Activated T-cell treated with anti-CD3 and anti-CD28 coated beads, Interleukin-2, amount 50 U/mL, for 72 hours (primary cell): ENCODE measurements around the gene MDFI. TPM values are rescaled to one million over a fixed set of nuclear protein-coding genes. Genes with fewer than 3 reads are reported as not detected.

Experiments
- ATAC-seq, 2 donors: fragments of 150-1000 bp; cut with Tn5 transposase; replicated peaks in 1 of 2; 2 replicates each; pipeline ENCODE4 v1.10.0; 2021; ENCODE audit warnings: moderate library complexity in 2 of 2, mild to moderate bottlenecking in 1 of 2
- DNase-seq, 2 donors: peaks; one replicate each; pipeline ENCODE4 v3.0.0; 2021 to 2022; ENCODE audit warnings: mixed read lengths in 1 of 2
- H3K27ac Mint-ChIP-seq: one replicate; pipeline ENCODE4 v1.8.0; 2022; ENCODE audit warnings: mild to moderate bottlenecking, moderate library complexity, mixed read lengths
- H3K27me3 Mint-ChIP-seq: one replicate; pipeline ENCODE4 v1.8.0; 2022; ENCODE audit warnings: low read depth, mixed read lengths
- H3K36me3 Mint-ChIP-seq, 2 donors: one replicate each; pipeline ENCODE4 v1.8.0; 2022; ENCODE audit warnings: mixed read lengths in 2 of 2, mild to moderate bottlenecking in 1 of 2; ENCODE audit not compliant: insufficient read depth in 2 of 2
- H3K4me1 Mint-ChIP-seq: one replicate; pipeline ENCODE4 v1.8.0; 2022; ENCODE audit warnings: low read depth, mixed read lengths
- H3K4me3 Mint-ChIP-seq, 2 donors: one replicate each; pipeline ENCODE4 v1.8.0; 2022; ENCODE audit warnings: mild to moderate bottlenecking in 2 of 2, mixed read lengths in 2 of 2, moderate library complexity in 2 of 2
- H3K9me3 Mint-ChIP-seq, 2 donors: one replicate each; pipeline ENCODE4 v1.8.0; 2022; ENCODE audit warnings: mixed read lengths in 2 of 2
- total RNA-seq, 2 donors: library from RNA; stranded (reverse); gene quantifications; one replicate each; pipeline ENCODE4 v1.2.3, GENCODE V29; 2022

MDFI gene
- total RNA-seq, 2 donors from 2014 or later, result not detected

GRCh38 chr6:41688256-41688965, 50.1 kb downstream of the MDFI start:
- Mint-ChIP-seq H3K4me1 (peaks cover 5% of the 10 kb centered on the region), H3K36me3 (no peaks in the 10 kb centered on the region), H3K9me3 (no peaks in the 10 kb centered on the region), H3K4me3 (no peak overlapping the region), H3K27me3 (no peaks in the 10 kb centered on the region), H3K27ac (no peak overlapping the region)
- no peak for DNase-seq
- no peak for ATAC-seq

DNA sequence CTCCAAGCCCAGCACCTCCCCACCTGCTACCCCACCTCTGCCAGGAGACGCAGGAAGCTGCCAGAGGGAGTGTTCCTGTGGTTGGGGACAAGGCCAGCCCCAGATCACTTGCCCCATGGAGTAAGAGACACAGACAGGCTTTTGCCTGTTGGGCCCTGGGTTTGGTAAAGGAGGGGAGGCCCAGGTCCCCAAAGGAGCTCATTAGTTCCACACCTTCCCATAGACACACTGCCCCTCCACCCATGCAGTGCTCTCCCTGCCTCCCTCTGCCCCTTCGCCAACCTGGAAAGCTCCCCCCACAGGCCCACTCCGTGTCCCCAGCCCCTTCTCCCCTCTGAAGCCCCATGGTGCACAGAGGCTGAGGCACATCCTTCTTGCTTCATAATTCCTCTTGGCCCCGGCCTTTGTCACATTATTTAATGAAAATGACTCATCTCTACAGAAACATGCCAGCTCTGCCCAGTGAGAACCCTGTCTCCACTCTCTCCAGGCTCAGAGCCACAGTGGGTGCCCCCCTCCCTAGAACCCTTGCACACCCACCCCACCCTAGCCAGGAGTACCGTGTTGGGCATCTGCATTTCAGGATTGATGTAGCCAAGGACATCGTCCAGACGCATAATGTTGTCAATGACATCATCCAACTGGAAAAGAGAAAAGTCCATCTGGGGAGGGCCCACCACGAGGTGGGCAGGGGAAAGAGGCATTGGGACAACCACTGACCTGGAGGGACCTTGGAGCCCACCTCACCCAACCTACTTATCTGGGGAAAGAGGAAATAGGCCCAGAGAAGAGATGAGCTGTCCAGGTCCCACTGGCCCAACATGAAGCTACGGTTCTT, 51.1 kb downstream of the MDFI start:
- no peak overlapping the region for H3K27ac Mint-ChIP-seq
- H3K27me3 Mint-ChIP-seq, result no peaks in the 10 kb centered on the region
- no peaks in the 10 kb centered on the region for H3K4me1 Mint-ChIP-seq
- no peak for ATAC-seq
- no peaks in the 10 kb centered on the region for H3K9me3 Mint-ChIP-seq
- no peak for DNase-seq
- no peaks in the 10 kb centered on the region for H3K36me3 Mint-ChIP-seq
- no peak overlapping the region for H3K4me3 Mint-ChIP-seq

GRCh38 chr6:41690541-41691330, 52.5 kb downstream of the MDFI start:
- DNase-seq (no peak), ATAC-seq (no peak)
- Mint-ChIP-seq H3K4me3 (no peak overlapping the region), H3K27ac (no peak overlapping the region), H3K9me3 (no peaks in the 10 kb centered on the region), H3K4me1 (no peaks in the 10 kb centered on the region), H3K36me3 (no peaks in the 10 kb centered on the region), H3K27me3 (no peaks in the 10 kb centered on the region)

GRCh38 chr6:41691426-41692079, 53.3 kb downstream of the MDFI start:
- Mint-ChIP-seq H3K4me3 (no peak overlapping the region), H3K9me3 (no peaks in the 10 kb centered on the region), H3K27me3 (no peaks in the 10 kb centered on the region), H3K36me3 (no peaks in the 10 kb centered on the region), H3K4me1 (no peaks in the 10 kb centered on the region), H3K27ac (no peak overlapping the region)
- ATAC-seq (no peak), DNase-seq (no peak)

- Mint-ChIP-seq H3K36me3 (no peaks in the 10 kb centered on the region), H3K9me3 (no peaks in the 10 kb centered on the region), H3K27me3 (no peaks in the 10 kb centered on the region), H3K4me1 (no peaks in the 10 kb centered on the region), H3K4me3 (no peak overlapping the region), H3K27ac (no peak overlapping the region)
- DNase-seq (no peak), ATAC-seq (no peak)
These were observed 53.9 kb downstream of the MDFI start for GRCh38 chr6:41692080-41692675.

- Mint-ChIP-seq H3K4me1 (no peaks in the 10 kb centered on the region), H3K27me3 (no peaks in the 10 kb centered on the region), H3K36me3 (no peaks in the 10 kb centered on the region), H3K27ac (no peak overlapping the region), H3K9me3 (no peaks in the 10 kb centered on the region), H3K4me3 (no peak overlapping the region)
- ATAC-seq, result no peak
- DNase-seq, result no peak
These were observed 54.5 kb downstream of the MDFI start for GRCh38 chr6:41692730-41693129.

DNA sequence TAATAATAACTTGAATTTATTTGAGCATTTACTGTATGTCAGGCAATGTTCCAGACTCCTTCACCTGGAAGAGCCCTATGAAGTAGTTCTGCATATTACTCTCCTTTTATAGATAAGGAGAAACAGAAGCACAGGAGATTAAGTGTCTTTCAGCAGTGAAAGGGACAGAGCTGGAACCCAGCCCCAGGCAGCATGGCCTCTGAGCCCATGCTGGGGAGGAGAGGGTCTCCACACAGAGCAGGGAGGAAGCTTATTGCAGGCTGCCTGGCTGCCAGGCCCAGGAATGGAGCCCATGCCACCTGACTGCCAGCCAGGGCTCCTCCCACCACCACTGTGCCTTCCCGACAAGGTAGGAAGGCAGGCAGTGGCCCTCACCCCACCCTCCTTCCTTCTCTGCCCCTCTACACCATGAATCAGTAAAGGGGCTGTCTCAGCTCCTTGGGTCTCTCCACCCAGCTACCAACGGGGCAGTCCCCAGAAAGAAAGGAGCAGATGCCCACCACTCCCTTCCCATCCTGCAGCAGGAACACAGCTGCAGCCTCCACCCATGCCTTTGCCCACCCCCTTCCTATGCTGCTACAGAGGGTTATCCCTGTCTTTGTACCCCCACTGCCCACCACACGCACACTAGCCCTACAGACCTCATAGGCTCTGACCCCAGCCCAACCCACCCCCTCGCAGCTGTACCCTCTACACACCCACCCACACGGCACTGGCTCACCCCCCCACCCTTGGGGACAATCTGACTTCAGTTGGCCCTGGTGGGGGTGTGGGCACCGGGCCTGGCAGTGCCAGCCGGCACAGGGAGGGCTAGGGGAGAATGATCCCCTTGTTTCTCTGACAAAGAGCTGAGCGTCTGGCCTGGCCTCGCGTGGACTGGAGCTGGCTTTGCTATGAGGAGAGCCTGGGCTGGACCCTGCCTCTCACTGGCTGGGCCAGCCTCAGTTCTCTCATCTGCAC, 55.3 kb downstream of the MDFI start:
- ATAC-seq (no peak), DNase-seq (no peak)
- no peaks in the 10 kb centered on the region for H3K9me3 Mint-ChIP-seq
- H3K27me3 Mint-ChIP-seq, result no peaks in the 10 kb centered on the region
- H3K27ac Mint-ChIP-seq, result no peak overlapping the region
- H3K4me1 Mint-ChIP-seq, result no peaks in the 10 kb centered on the region
- no peak overlapping the region for H3K4me3 Mint-ChIP-seq
- H3K36me3 Mint-ChIP-seq, result no peaks in the 10 kb centered on the region

DNA sequence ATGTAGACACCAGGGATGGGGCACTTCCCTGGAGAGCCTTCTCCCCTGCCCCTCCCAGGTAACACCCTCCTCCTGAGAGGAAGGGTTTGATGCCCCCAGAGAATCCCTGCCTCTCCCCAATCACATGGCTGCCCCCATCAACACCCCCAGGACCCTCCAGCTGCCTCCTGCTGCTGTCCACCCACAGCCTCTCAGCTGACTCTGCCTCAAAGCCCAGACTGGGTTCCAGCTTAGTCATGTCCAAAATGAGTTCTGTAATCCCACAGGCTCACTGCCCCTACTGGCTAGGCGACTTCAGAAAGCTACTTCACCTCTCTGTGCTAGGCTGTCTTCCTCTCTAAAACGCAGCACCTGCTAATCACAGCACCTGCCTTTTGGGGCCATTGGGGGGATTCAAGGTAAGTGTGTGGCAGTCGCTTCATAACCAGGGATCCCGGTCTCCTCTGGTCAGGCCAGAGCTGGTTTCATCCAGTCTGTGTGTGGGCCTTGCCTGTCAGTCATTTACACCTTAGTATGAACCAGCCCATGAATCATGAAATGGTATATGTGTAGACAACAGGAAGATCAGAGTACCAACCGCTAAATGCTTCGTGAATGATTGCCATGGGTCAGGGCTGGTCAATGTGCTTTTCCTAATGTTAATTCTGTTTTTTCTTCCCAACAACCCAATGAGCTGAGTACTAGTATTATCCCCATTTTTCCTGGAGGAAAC, 56.7 kb downstream of the MDFI start:
- no peaks in the 10 kb centered on the region for H3K36me3 Mint-ChIP-seq
- H3K9me3 Mint-ChIP-seq, result no peaks in the 10 kb centered on the region
- H3K4me3 Mint-ChIP-seq, result no peak overlapping the region
- ATAC-seq (no peak), DNase-seq (no peak)
- no peaks in the 10 kb centered on the region for H3K4me1 Mint-ChIP-seq
- no peaks in the 10 kb centered on the region for H3K27me3 Mint-ChIP-seq
- H3K27ac Mint-ChIP-seq, result no peak overlapping the region

- no peak overlapping the region for H3K27ac Mint-ChIP-seq
- no peaks in the 10 kb centered on the region for H3K9me3 Mint-ChIP-seq
- no peak for ATAC-seq
These were observed 57.6 kb downstream of the MDFI start for GRCh38 chr6:41695825-41696224.

GRCh38 chr6:41696788-41697187, 58.5 kb downstream of the MDFI start:
- no peak overlapping the region for H3K27ac Mint-ChIP-seq

More at GRCh38 chr6:41695825-41696224, 57.6 kb downstream of the MDFI start:
- Mint-ChIP-seq H3K36me3 (no peaks in the 10 kb centered on the region), H3K4me1 (no peaks in the 10 kb centered on the region), H3K27me3 (no peaks in the 10 kb centered on the region), H3K4me3 (no peak overlapping the region)
- no peak for DNase-seq

More at GRCh38 chr6:41696788-41697187, 58.5 kb downstream of the MDFI start:
- Mint-ChIP-seq H3K4me1 (no peaks in the 10 kb centered on the region), H3K27me3 (no peaks in the 10 kb centered on the region), H3K9me3 (no peaks in the 10 kb centered on the region), H3K36me3 (no peaks in the 10 kb centered on the region), H3K4me3 (no peak overlapping the region)
- no peak for ATAC-seq
- no peak for DNase-seq
